A549 (cell line): ENCODE data around the gene SCGB1A1. TPM values are rescaled to one million over a fixed set of nuclear protein-coding genes. Genes with fewer than 3 reads are reported as not detected.

Experiments
- polyA plus RNA-seq, 4 experiments: library from polyadenylated mRNA; depleted of rRNA in 3 of 4; stranded (reverse); fragments of >200 nt; fragmentation: RNase III in 1 of 4; extraction: RNeasy Plus Mini Kit Qiagen cat#74134 plus additional on column Dnase treatment in 1 of 4; gene quantifications; 2 replicates in 3 of 4; 3 replicates in 1 of 4; pipeline ENCODE4 v1.2.3, GENCODE V29; 2011 to 2017

SCGB1A1 gene
- polyA plus RNA-seq, 2 of the 4 experiments (the other 2 are of a cell fraction) = 0.47 TPM; not detected in 1

Other genes starting within 250 kb of the SCGB1A1 start
- gene SCGB1D1, start 228.8 kb upstream of the SCGB1A1 start, polyA plus RNA-seq (2011; rRNA removed) = not detected in 2 replicates
- not detected in 3 replicates for gene SCGB1D1, start 228.8 kb upstream of the SCGB1A1 start, polyA plus RNA-seq (2017; fragmentation: RNase III; extraction: RNeasy Plus Mini Kit Qiagen cat#74134 plus additional on column Dnase treatment)
- gene SCGB2A1, start 210.4 kb upstream of the SCGB1A1 start, polyA plus RNA-seq (2011; rRNA removed) = not detected in 2 replicates
- gene SCGB2A1, start 210.4 kb upstream of the SCGB1A1 start, polyA plus RNA-seq (2017; fragmentation: RNase III; extraction: RNeasy Plus Mini Kit Qiagen cat#74134 plus additional on column Dnase treatment) = not detected in 3 replicates
- gene SCGB1D2, start 176.8 kb upstream of the SCGB1A1 start, polyA plus RNA-seq (2011; rRNA removed) = not detected in 2 replicates
- not detected in 3 replicates for gene SCGB1D2, start 176.8 kb upstream of the SCGB1A1 start, polyA plus RNA-seq (2017; fragmentation: RNase III; extraction: RNeasy Plus Mini Kit Qiagen cat#74134 plus additional on column Dnase treatment)
- gene SCGB2A2, start 148.9 kb upstream of the SCGB1A1 start, polyA plus RNA-seq (2011; rRNA removed) = not detected in 2 replicates
- gene SCGB2A2, start 148.9 kb upstream of the SCGB1A1 start, polyA plus RNA-seq (2017; fragmentation: RNase III; extraction: RNeasy Plus Mini Kit Qiagen cat#74134 plus additional on column Dnase treatment) = not detected in 3 replicates
- not detected in 2 replicates for gene SCGB1D4, start 120.0 kb upstream of the SCGB1A1 start, polyA plus RNA-seq (2011; rRNA removed)
- not detected in 3 replicates for gene SCGB1D4, start 120.0 kb upstream of the SCGB1A1 start, polyA plus RNA-seq (2017; fragmentation: RNase III; extraction: RNeasy Plus Mini Kit Qiagen cat#74134 plus additional on column Dnase treatment)
- 13.6 and 19.5 TPM in 2 replicates for gene ASRGL1, start 81.6 kb upstream of the SCGB1A1 start, polyA plus RNA-seq (2011; rRNA removed)
- 12.5 to 13.5 TPM (median 12.7 TPM) in 3 replicates for gene ASRGL1, start 81.6 kb upstream of the SCGB1A1 start, polyA plus RNA-seq (2017; fragmentation: RNase III; extraction: RNeasy Plus Mini Kit Qiagen cat#74134 plus additional on column Dnase treatment)
- gene AHNAK, start 127.8 kb downstream of the SCGB1A1 start, polyA plus RNA-seq (2011; rRNA removed) = 82.0 and 98.0 TPM in 2 replicates
- gene AHNAK, start 127.8 kb downstream of the SCGB1A1 start, polyA plus RNA-seq (2017; fragmentation: RNase III; extraction: RNeasy Plus Mini Kit Qiagen cat#74134 plus additional on column Dnase treatment) = 41.5 to 62.9 TPM (median 43.3 TPM) in 3 replicates
- gene EEF1G, start 154.9 kb downstream of the SCGB1A1 start, polyA plus RNA-seq (2011; rRNA removed) = 1,728 and 1,795 TPM in 2 replicates
- gene EEF1G, start 154.9 kb downstream of the SCGB1A1 start, polyA plus RNA-seq (2017; fragmentation: RNase III; extraction: RNeasy Plus Mini Kit Qiagen cat#74134 plus additional on column Dnase treatment) = 1,570 to 1,588 TPM (median 1,580 TPM) in 3 replicates
- gene TUT1, start 172.5 kb downstream of the SCGB1A1 start, polyA plus RNA-seq (2011; rRNA removed) = 12.9 and 15.5 TPM in 2 replicates
- 9.9 to 11.7 TPM (median 11.1 TPM) in 3 replicates for gene TUT1, start 172.5 kb downstream of the SCGB1A1 start, polyA plus RNA-seq (2017; fragmentation: RNase III; extraction: RNeasy Plus Mini Kit Qiagen cat#74134 plus additional on column Dnase treatment)
- 21.8 and 44.3 TPM in 2 replicates for gene MTA2, start 182.8 kb downstream of the SCGB1A1 start, polyA plus RNA-seq (2011; rRNA removed)
- 79.3 to 85.0 TPM (median 84.5 TPM) in 3 replicates for gene MTA2, start 182.8 kb downstream of the SCGB1A1 start, polyA plus RNA-seq (2017; fragmentation: RNase III; extraction: RNeasy Plus Mini Kit Qiagen cat#74134 plus additional on column Dnase treatment)
- gene EML3, start 193.7 kb downstream of the SCGB1A1 start, polyA plus RNA-seq (2011; rRNA removed) = 15.2 and 19.7 TPM in 2 replicates
- 21.4 to 28.0 TPM (median 27.2 TPM) in 3 replicates for gene EML3, start 193.7 kb downstream of the SCGB1A1 start, polyA plus RNA-seq (2017; fragmentation: RNase III; extraction: RNeasy Plus Mini Kit Qiagen cat#74134 plus additional on column Dnase treatment)
- 0.92 and 1.6 TPM in 2 replicates for gene ROM1, start 194.2 kb downstream of the SCGB1A1 start, polyA plus RNA-seq (2011; rRNA removed)
- gene ROM1, start 194.2 kb downstream of the SCGB1A1 start, polyA plus RNA-seq (2017; fragmentation: RNase III; extraction: RNeasy Plus Mini Kit Qiagen cat#74134 plus additional on column Dnase treatment) = 2.8 to 3.7 TPM (median 3.2 TPM) in 3 replicates
- 19.0 and 20.5 TPM in 2 replicates for gene B3GAT3, start 203.0 kb downstream of the SCGB1A1 start, polyA plus RNA-seq (2011; rRNA removed)
- gene B3GAT3, start 203.0 kb downstream of the SCGB1A1 start, polyA plus RNA-seq (2017; fragmentation: RNase III; extraction: RNeasy Plus Mini Kit Qiagen cat#74134 plus additional on column Dnase treatment) = 38.1 to 41.0 TPM (median 40.9 TPM) in 3 replicates
- 215 and 308 TPM in 2 replicates for gene GANAB, start 227.6 kb downstream of the SCGB1A1 start, polyA plus RNA-seq (2011; rRNA removed)
- gene GANAB, start 227.6 kb downstream of the SCGB1A1 start, polyA plus RNA-seq (2017; fragmentation: RNase III; extraction: RNeasy Plus Mini Kit Qiagen cat#74134 plus additional on column Dnase treatment) = 206 to 220 TPM (median 214 TPM) in 3 replicates
- gene INTS5, start 234.3 kb downstream of the SCGB1A1 start, polyA plus RNA-seq (2011; rRNA removed) = 9.7 and 12.3 TPM in 2 replicates
- 11.2 to 11.8 TPM (median 11.3 TPM) in 3 replicates for gene INTS5, start 234.3 kb downstream of the SCGB1A1 start, polyA plus RNA-seq (2017; fragmentation: RNase III; extraction: RNeasy Plus Mini Kit Qiagen cat#74134 plus additional on column Dnase treatment)
- gene C11orf98, start 246.2 kb downstream of the SCGB1A1 start, polyA plus RNA-seq (2011; rRNA removed) = 89.1 and 91.7 TPM in 2 replicates
- 128 to 161 TPM (median 140 TPM) in 3 replicates for gene C11orf98, start 246.2 kb downstream of the SCGB1A1 start, polyA plus RNA-seq (2017; fragmentation: RNase III; extraction: RNeasy Plus Mini Kit Qiagen cat#74134 plus additional on column Dnase treatment)
- 5.4 and 5.7 TPM in 2 replicates for gene CSKMT, start 246.3 kb downstream of the SCGB1A1 start, polyA plus RNA-seq (2011; rRNA removed)
- gene CSKMT, start 246.3 kb downstream of the SCGB1A1 start, polyA plus RNA-seq (2017; fragmentation: RNase III; extraction: RNeasy Plus Mini Kit Qiagen cat#74134 plus additional on column Dnase treatment) = 12.9 to 18.2 TPM (median 14.3 TPM) in 3 replicates